Endothelial cell of umbilical vein (primary cell): ENCODE results near the gene LRRC4B.

Experiments used
- CTCF ChIP-seq, 2 donors: IDR thresholded peaks; 1 replicate in 1 of 2; 2 replicates in 1 of 2; pipeline ENCODE4 v1.5.1; 2011; ENCODE audit warnings: low read length in 2 of 2, mild to moderate bottlenecking in 2 of 2, moderate library complexity in 2 of 2, control low read depth in 1 of 2, inconsistent platforms in 1 of 2, low read depth in 1 of 2; ENCODE audit not compliant: insufficient read depth in 1 of 2; ENCODE audit errors: extremely low read depth in 1 of 2
- EZH2 ChIP-seq: IDR thresholded peaks from 2 replicates; pipeline ENCODE4 v1.6.1; 2012; ENCODE audit warnings: borderline replicate concordance, low read depth, mild to moderate bottlenecking, moderate library complexity, low read length, inconsistent platforms; ENCODE audit not compliant: severe bottlenecking
- JUN ChIP-seq: IDR thresholded peaks from 2 replicates; pipeline ENCODE4 v1.6.1; 2011; ENCODE audit warnings: borderline replicate concordance, low read depth; ENCODE audit not compliant: insufficient read length, insufficient read depth
- MAX ChIP-seq: IDR thresholded peaks from 2 replicates; pipeline ENCODE4 v1.6.1; 2011; ENCODE audit not compliant: insufficient read depth, insufficient read length
- POLR2A ChIP-seq: IDR thresholded peaks from 2 replicates; pipeline ENCODE4 v1.6.1; 2012; ENCODE audit warnings: low read depth, mild to moderate bottlenecking, control low read depth, low read length
- POLR2AphosphoS5 ChIP-seq: IDR thresholded peaks from 2 replicates; pipeline ENCODE4 v1.6.1; 2012; ENCODE audit warnings: low read depth, mild to moderate bottlenecking, control low read depth, low read length, moderate library complexity; ENCODE audit not compliant: insufficient read depth

GRCh38 chr19:50531171-50531612 lies 37.0 kb downstream of the LRRC4B start:
- TF ChIP-seq EZH2 (no peak), JUN (no peak), CTCF (IDR thresholded peaks at IDR 0.05; ENCODE audit: extremely low read depth in 1 of 2, insufficient read depth in 1 of 2, low read depth in 1 of 2, low read length in 2 of 2) (no peak), POLR2AphosphoS5 (no peak), POLR2A (no peak), MAX (no peak)
